HG02884 (cell line): ENCODE results near the gene KIF4A.
"Not testable (repeated sequence)": the region's sequence is repeated elsewhere in the genome, so short reads cannot be mapped to it uniquely, and the experiment has no call there.

Experiments used
- ATAC-seq: cut with Tn5 transposase; IDR thresholded peaks from one replicate; pipeline ENCODE4 v1.9.1; 2021; ENCODE audit warnings: mild to moderate bottlenecking, moderate library complexity; ENCODE audit not compliant: unreplicated experiment

KIF4A gene

GRCh38 chrX:70360366-70360765, 70.5 kb downstream of the KIF4A start:
- ATAC-seq: no peak

GRCh38 chrX:70368731-70369130, 78.8 kb downstream of the KIF4A start:
- not testable (repeated sequence) for ATAC-seq

- no peak for ATAC-seq
Measured at GRCh38 chrX:70386235-70386634, 96.3 kb downstream of the KIF4A start.

- no peak for ATAC-seq
Measured at GRCh38 chrX:70398899-70399298, 109.0 kb downstream of the KIF4A start.

GRCh38 chrX:70400181-70400580, 110.3 kb downstream of the KIF4A start:
- not testable (repeated sequence) for ATAC-seq

GRCh38 chrX:70402721-70403120, 112.8 kb downstream of the KIF4A start:
- no peak for ATAC-seq

- no peak for ATAC-seq
Measured at GRCh38 chrX:70405003-70405402, 115.1 kb downstream of the KIF4A start.

GRCh38 chrX:70410921-70411320, 121.0 kb downstream of the KIF4A start:
- no peak for ATAC-seq

GRCh38 chrX:70411475-70411874, 121.6 kb downstream of the KIF4A start:
- no peak for ATAC-seq

- ATAC-seq: no peak
Measured at GRCh38 chrX:70421618-70422017, 131.7 kb downstream of the KIF4A start.

GRCh38 chrX:70422851-70423341, 133.0 kb downstream of the KIF4A start, which contains the start of gene GDPD2:
Gene GDPD2 (plus strand): TSS chrX:70423314. CDS start chrX:70424985, 1,671 bp downstream.
- ATAC-seq: no peak

- ATAC-seq: no peak
Measured at GRCh38 chrX:70423936-70424675, 134.2 kb downstream of the KIF4A start.

GRCh38 chrX:70424801-70425200, 134.9 kb downstream of the KIF4A start:
- no peak for ATAC-seq

- ATAC-seq: no peak
Measured at GRCh38 chrX:70426286-70427278, 136.7 kb downstream of the KIF4A start.

GRCh38 chrX:70427365-70427764, 137.5 kb downstream of the KIF4A start:
- no peak for ATAC-seq

GRCh38 chrX:70429759-70430158, 139.9 kb downstream of the KIF4A start:
- ATAC-seq: no peak

- no peak for ATAC-seq
Measured at GRCh38 chrX:70432936-70433847, 143.3 kb downstream of the KIF4A start.

GRCh38 chrX:70433848-70434351, 144.0 kb downstream of the KIF4A start:
- ATAC-seq: peak; percentile 61

GRCh38 chrX:70434352-70434866, 144.5 kb downstream of the KIF4A start:
- peak; percentile 55 for ATAC-seq
